ENCODE measurements around the gene LPCAT2. TPM values are rescaled to one million over a fixed set of nuclear protein-coding genes. Genes with fewer than 3 reads are reported as not detected.
A peak's percentile ranks its signal among the peaks of the same experiment; 100 is the strongest.

LPCAT2 gene
- total and polyA plus RNA-seq, 2 experiments from 2014 or later = 6.4 to 9.5 TPM

GRCh38 chr16:55500530-55501011 is 8.3 kb upstream of the LPCAT2 start:
- H3K27ac ChIP-seq = peak overlapping the region; percentile 70
- DNase-seq (ENCODE audit: low spot score) = peak; percentile 50
- WGBS (ENCODE audit: low lambda C conversion rate, missing lambda C conversion rate) = 46% methylated on average over 3 of the region's 3 CpGs

GRCh38 chr16:55501549-55502322 is 7.1 kb upstream of the LPCAT2 start:
- Histone ChIP-seq H3K9me3 (ENCODE audit: low read depth) (no peaks in the 10 kb centered on the region), H3K4me1 (ENCODE audit: insufficient read depth) (peaks cover 36% of the 10 kb centered on the region), H3K27ac (peak overlapping the region; percentile 70), H3K4me3 (no peak overlapping the region), H3K9me2 (replicated peaks; ENCODE audit: insufficient read depth) (no peaks in the 10 kb centered on the region), H3K27me3 (no peaks in the 10 kb centered on the region), H4K20me1 (ENCODE audit: insufficient read depth, poor library complexity, severe bottlenecking) (no peaks in the 10 kb centered on the region), H3K79me2 (no peaks in the 10 kb centered on the region), H2AFZ (no peak overlapping the region), H3K36me3 (replicated peaks; ENCODE audit: insufficient read depth, low read depth) (no peaks in the 10 kb centered on the region), H3K4me2 (no peak overlapping the region)
- TF ChIP-seq CTCF (IDR thresholded peaks at IDR 0.05; ENCODE audit: poor library complexity) (peak; percentile 12), EZH2 (IDR thresholded peaks at IDR 0.05; ENCODE audit: borderline replicate concordance) (no peak)
- DNase-seq (ENCODE audit: low spot score) = no peak
- 87% methylated on average over 9 of the region's 9 CpGs for WGBS (ENCODE audit: low lambda C conversion rate, missing lambda C conversion rate)

More at GRCh38 chr16:55500530-55501011, 8.3 kb upstream of the LPCAT2 start:
- Histone ChIP-seq H3K9me2 (replicated peaks; ENCODE audit: insufficient read depth) (no peaks in the 10 kb centered on the region), H3K4me2 (peak overlapping the region; percentile 27), H3K9me3 (ENCODE audit: low read depth) (no peaks in the 10 kb centered on the region), H2AFZ (no peak overlapping the region), H3K4me3 (no peak overlapping the region), H3K27me3 (no peaks in the 10 kb centered on the region), H4K20me1 (ENCODE audit: insufficient read depth, poor library complexity, severe bottlenecking) (no peaks in the 10 kb centered on the region), H3K36me3 (replicated peaks; ENCODE audit: insufficient read depth, low read depth) (no peaks in the 10 kb centered on the region), H3K4me1 (ENCODE audit: insufficient read depth) (peaks cover 40% of the 10 kb centered on the region), H3K79me2 (no peaks in the 10 kb centered on the region)
- TF ChIP-seq CTCF (IDR thresholded peaks at IDR 0.05; ENCODE audit: poor library complexity) = no peak
- no peak for TF ChIP-seq EZH2 (IDR thresholded peaks at IDR 0.05; ENCODE audit: borderline replicate concordance)
- no peak for TF ChIP-seq EZH2phosphoT487 (IDR thresholded peaks at IDR 0.05; ENCODE audit: low read depth, severe bottlenecking, unreplicated experiment)

- 62% methylated on average over 13 of the region's 13 CpGs for WGBS (ENCODE audit: low lambda C conversion rate, missing lambda C conversion rate)
- Histone ChIP-seq H4K20me1 (ENCODE audit: insufficient read depth, poor library complexity, severe bottlenecking) (no peaks in the 10 kb centered on the region), H3K27me3 (no peaks in the 10 kb centered on the region), H3K9me3 (ENCODE audit: low read depth) (no peaks in the 10 kb centered on the region), H3K27ac (peak overlapping the region; percentile 51), H3K36me3 (replicated peaks; ENCODE audit: insufficient read depth, low read depth) (no peaks in the 10 kb centered on the region), H3K4me1 (ENCODE audit: insufficient read depth) (peaks cover 36% of the 10 kb centered on the region), H2AFZ (no peak overlapping the region), H3K4me3 (no peak overlapping the region), H3K4me2 (peak overlapping the region; percentile 20), H3K79me2 (no peaks in the 10 kb centered on the region), H3K9me2 (replicated peaks; ENCODE audit: insufficient read depth) (no peaks in the 10 kb centered on the region)
- TF ChIP-seq EZH2 (IDR thresholded peaks at IDR 0.05; ENCODE audit: borderline replicate concordance) = no peak
- peak; percentile 72 for DNase-seq (ENCODE audit: low spot score)
These were observed 6.0 kb upstream of the LPCAT2 start for GRCh38 chr16:55502801-55503366.
